Nephron (organoid): ENCODE measurements around the gene P2RX5.
A peak's percentile ranks its signal among the peaks of the same experiment; 100 is the strongest.

Experiments
- H3K27ac Mint-ChIP-seq, 3 experiments: 2 replicates each; pipeline ENCODE4 v1.8.0; 2020; ENCODE audit warnings: mixed read lengths in 3 of 3, mild to moderate bottlenecking in 2 of 3, moderate library complexity in 1 of 3
- H3K27me3 Mint-ChIP-seq: 2 replicates; pipeline ENCODE4 v1.8.0; 2021; ENCODE audit warnings: low read depth, mild to moderate bottlenecking, moderate library complexity, mixed read lengths
- H3K36me3 Mint-ChIP-seq: 2 replicates; pipeline ENCODE4 v1.8.0; 2020; ENCODE audit warnings: low read depth, mixed read lengths
- H3K4me1 Mint-ChIP-seq: 2 replicates; pipeline ENCODE4 v1.8.0; 2020; ENCODE audit warnings: mixed read lengths
- H3K4me3 Mint-ChIP-seq, 3 experiments: 2 replicates each; pipeline ENCODE4 v1.8.0; 2020; ENCODE audit warnings: mild to moderate bottlenecking in 3 of 3, mixed read lengths in 3 of 3, moderate library complexity in 2 of 3
- H3K9me3 Mint-ChIP-seq: 2 replicates; pipeline ENCODE4 v1.8.0; 2020; ENCODE audit warnings: mixed read lengths
- TF ChIP-seq, protein P1 (sequence below), 3 experiments: fragments of 200-600 bp; sonication (generic); IDR thresholded peaks; one replicate each; pipeline ENCODE4 v1.5.0; 2021; ENCODE audit warnings: antibody characterized with exemption in 3 of 3; ENCODE audit not compliant: unreplicated experiment in 3 of 3

P2RX5 gene

DNA sequence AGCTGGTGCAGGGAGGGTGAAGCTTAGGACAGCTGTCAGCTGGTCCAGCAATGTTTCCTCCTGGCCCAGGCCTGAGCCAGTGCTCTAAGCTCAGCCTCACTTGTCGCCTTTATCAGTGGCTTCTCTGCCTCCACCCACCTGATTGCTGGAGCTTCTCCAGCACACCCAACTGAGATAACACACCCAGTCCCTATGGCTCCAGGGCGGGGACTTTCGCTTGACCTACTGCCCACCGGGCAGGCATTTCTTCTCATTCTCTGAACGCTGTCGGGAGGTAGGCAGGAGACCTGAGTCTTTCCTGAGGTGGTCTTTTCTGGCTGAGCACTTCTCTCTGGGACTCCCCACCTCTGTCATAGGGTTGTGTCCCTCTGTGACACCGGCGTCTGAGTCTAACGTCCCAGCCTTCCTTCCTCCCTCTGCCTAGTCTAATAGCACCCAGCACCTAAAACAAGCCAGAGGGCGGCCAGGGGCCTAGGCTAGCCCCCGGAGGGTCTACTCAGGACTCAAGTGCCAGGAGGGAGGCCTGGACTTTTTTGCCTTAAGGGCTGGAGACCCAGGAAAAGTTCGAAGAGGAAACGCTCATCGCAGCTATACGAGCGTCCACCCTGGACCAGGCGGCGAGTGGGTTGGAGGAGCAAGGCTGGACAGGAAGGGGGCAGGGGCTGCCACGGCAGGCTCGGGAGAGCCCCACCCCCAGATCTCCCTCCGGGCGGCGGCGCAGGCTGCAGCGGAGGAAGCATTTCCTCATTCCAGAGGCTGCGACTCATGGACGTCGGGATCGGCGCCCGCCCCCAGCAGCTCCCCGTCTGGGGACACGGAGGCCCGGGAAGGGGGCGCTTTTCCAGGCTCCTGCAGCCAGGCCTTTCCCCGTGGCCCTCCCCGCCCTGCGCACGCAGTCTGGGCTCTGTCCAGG lies 28.3 kb downstream of the P2RX5 start:
- H3K27ac Mint-ChIP-seq: peak overlapping the region; percentile 87 to 98 (median 93)
- peaks cover 32% of the 10 kb centered on the region for H3K4me1 Mint-ChIP-seq
- H3K36me3 Mint-ChIP-seq: peaks cover 28% of the 10 kb centered on the region
- peaks cover 5% of the 10 kb centered on the region for H3K27me3 Mint-ChIP-seq
- TF ChIP-seq, protein P1, sequence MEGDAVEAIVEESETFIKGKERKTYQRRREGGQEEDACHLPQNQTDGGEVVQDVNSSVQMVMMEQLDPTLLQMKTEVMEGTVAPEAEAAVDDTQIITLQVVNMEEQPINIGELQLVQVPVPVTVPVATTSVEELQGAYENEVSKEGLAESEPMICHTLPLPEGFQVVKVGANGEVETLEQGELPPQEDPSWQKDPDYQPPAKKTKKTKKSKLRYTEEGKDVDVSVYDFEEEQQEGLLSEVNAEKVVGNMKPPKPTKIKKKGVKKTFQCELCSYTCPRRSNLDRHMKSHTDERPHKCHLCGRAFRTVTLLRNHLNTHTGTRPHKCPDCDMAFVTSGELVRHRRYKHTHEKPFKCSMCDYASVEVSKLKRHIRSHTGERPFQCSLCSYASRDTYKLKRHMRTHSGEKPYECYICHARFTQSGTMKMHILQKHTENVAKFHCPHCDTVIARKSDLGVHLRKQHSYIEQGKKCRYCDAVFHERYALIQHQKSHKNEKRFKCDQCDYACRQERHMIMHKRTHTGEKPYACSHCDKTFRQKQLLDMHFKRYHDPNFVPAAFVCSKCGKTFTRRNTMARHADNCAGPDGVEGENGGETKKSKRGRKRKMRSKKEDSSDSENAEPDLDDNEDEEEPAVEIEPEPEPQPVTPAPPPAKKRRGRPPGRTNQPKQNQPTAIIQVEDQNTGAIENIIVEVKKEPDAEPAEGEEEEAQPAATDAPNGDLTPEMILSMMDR (IDR thresholded peaks at IDR 0.05; ENCODE audit: unreplicated experiment in 3 of 3): no peak
- peak overlapping the region; percentile 95 to 98 (median 98) for H3K4me3 Mint-ChIP-seq
- no peaks in the 10 kb centered on the region for H3K9me3 Mint-ChIP-seq

DNA sequence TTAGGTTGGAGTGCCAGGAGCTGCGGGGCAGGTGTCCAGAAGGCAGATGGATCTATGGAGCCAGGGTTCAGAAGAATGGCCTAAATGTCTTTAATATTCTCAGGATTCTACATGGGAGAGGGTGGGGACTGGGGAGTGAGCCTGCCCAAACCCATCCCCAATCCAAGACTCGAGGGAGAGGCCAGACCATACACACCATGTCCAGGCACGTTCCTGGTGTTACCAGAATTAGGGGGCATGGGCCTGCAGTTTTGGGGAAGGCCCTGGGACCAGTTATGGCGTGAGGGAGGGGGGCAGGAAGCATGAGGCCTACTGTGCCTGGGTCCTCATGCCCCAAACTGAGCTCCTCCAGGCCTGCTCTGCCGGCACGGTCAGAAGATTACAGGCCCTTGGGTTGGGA lies 29.4 kb downstream of the P2RX5 start:
- peak overlapping the region; percentile 87 to 93 (median 91) for H3K27ac Mint-ChIP-seq

DNA sequence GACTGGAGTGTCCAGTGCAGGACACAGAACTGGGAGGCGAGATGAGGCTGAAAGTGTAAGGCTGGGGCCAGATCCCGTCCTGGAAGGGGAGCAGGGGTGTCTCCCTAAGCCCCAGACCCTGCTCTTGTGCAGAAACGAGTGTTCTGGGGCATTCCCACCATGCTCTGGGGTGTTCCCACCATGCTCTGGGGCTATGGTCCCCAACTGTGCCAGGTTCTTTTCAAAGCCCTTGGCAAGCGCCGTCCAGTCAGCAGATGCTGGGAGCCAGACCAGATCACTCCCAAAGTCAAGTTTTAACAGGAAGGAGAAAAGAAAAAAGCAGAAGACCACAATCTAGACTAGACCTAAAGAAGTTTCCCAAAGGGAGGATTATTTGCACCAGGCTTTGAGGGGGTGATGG lies 30.1 kb downstream of the P2RX5 start:
- peak overlapping the region; percentile 95 to 98 (median 98) for H3K4me3 Mint-ChIP-seq
- TF ChIP-seq, protein P1 (IDR thresholded peaks at IDR 0.05; ENCODE audit: unreplicated experiment in 3 of 3): no peak
- H3K4me1 Mint-ChIP-seq: peaks cover 37% of the 10 kb centered on the region
- H3K36me3 Mint-ChIP-seq: peaks cover 27% of the 10 kb centered on the region
- H3K27me3 Mint-ChIP-seq: peaks cover 5% of the 10 kb centered on the region
- H3K9me3 Mint-ChIP-seq: no peaks in the 10 kb centered on the region
- H3K27ac Mint-ChIP-seq: peak overlapping the region; percentile 87 to 93 (median 91)

More for the DNA sequence above, 29.4 kb downstream of the P2RX5 start:
- TF ChIP-seq, protein P1 (IDR thresholded peaks at IDR 0.05; ENCODE audit: unreplicated experiment in 3 of 3): no peak
- peak overlapping the region; percentile 95 to 98 (median 98) for H3K4me3 Mint-ChIP-seq
- peaks cover 5% of the 10 kb centered on the region for H3K27me3 Mint-ChIP-seq
- peaks cover 32% of the 10 kb centered on the region for H3K4me1 Mint-ChIP-seq
- peaks cover 25% of the 10 kb centered on the region for H3K36me3 Mint-ChIP-seq
- H3K9me3 Mint-ChIP-seq: no peaks in the 10 kb centered on the region

DNA sequence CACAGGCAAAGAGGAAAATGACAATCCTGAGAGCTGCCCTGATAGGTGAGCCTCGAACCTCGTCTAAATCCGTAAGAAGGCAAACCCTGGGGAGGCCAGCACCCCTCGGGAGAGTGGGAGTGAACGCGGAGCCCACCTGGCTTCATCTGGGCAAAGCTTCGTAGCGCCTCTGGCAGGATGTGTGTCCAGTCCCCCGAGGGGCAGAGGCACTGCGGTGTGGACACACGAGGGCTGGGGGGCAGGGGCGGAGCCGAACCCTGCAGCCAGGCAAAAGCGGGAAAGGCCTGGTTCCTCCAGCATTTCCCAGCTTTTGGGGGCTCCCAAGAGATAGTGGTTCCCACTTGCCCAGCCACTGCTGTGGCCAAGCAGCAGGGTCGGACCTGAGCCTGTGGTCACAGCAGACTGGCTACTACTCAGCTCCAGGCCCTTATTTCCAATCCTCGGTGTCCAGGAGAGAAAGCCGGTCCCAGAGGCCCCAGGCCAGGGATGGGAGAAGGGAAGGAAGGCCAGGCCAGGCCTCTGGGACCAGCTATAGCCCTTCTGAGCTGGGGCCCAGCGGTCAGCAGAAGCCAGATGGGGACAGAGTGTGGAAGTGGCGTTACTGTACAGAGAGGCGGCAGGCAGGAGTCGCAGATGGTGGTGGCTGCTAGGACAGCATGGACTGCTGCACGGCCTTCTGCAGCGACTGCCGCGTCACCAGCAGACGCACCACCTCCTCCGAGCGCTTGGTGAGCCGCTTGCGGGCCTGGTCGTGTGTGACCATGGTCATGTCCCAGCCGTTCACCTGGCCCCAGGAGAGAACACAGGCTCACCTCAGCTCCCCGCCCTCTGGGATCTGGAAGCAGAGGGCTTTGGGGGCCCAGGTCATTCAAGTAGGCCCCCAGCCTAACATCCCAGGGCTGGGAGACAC lies 32.6 kb downstream of the P2RX5 start:
- TF ChIP-seq, protein P1 (IDR thresholded peaks at IDR 0.05; ENCODE audit: unreplicated experiment in 3 of 3): no peak
- H3K27ac Mint-ChIP-seq: no peak overlapping the region
- H3K4me3 Mint-ChIP-seq: no peak overlapping the region
- H3K4me1 Mint-ChIP-seq: peaks cover 27% of the 10 kb centered on the region
- no peaks in the 10 kb centered on the region for H3K9me3 Mint-ChIP-seq
- peaks cover 24% of the 10 kb centered on the region for H3K36me3 Mint-ChIP-seq
- peaks cover 5% of the 10 kb centered on the region for H3K27me3 Mint-ChIP-seq

DNA sequence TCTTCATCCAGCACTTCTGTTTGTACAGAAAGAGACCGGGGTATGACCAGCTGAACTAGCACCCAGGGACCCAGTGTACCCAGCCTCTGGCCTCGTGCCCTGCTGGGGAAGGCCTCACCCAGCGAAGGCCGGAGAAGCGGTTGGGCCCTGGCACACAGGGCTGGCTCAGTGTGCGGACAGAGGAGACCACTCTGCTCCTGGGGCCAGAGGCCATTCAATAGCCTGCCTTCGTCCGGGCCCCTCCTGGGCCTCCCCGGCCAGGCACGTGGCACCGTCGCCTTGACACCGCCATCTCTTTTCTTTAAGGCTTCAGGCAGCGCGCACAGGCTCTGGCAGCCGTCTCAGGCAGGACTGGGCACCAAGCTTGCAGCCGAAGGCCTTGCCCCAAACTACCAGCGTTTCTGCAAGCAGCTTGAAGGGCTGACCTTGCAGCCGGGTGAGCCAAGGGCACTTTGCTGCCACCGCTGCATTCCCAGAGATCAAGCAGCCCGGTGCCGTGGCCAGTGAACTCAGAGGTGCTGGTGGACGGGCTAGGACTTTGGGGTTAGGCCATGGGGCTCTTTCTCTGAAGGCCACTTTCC lies 35.6 kb downstream of the P2RX5 start:
- Mint-ChIP-seq H3K4me1 (peaks cover 11% of the 10 kb centered on the region), H3K27me3 (no peaks in the 10 kb centered on the region), H3K36me3 (peaks cover 20% of the 10 kb centered on the region), H3K9me3 (no peaks in the 10 kb centered on the region), H3K4me3 (no peak overlapping the region), H3K27ac (peak overlapping the region in 1 of 3 experiments; percentile 42)
- TF ChIP-seq, protein P1 (IDR thresholded peaks at IDR 0.05; ENCODE audit: unreplicated experiment in 3 of 3): no peak
